MCF 10A (cell line): ENCODE data around the gene OR51E1. TPM values are rescaled to one million over a fixed set of nuclear protein-coding genes. Genes with fewer than 3 reads are reported as not detected.

Experiments used
- BruUV-seq: library from RNA; stranded (reverse); fragments of 400-500 nt; replicated peaks from 2 replicates; lab custom pipeline; 2021; lab: Mats Ljungman, UMichigan
- CTCF ChIA-PET: fragments of 300-600 bp; sonication (Branson Sonifier 250); formaldehyde crosslinking; extraction: SDS; loops from one replicate; lab custom pipeline; 2021; ENCODE audit warnings: antibody characterized with exemption, inconsistent platforms; lab: Yijun Ruan, JAX
- POLR2A ChIA-PET: fragments of 300-600, 350-650 bp; sonication (Branson Sonifier 250); formaldehyde crosslinking; extraction: SDS; loops from one replicate; lab custom pipeline; 2020; ENCODE audit warnings: antibody characterized with exemption, inconsistent platforms; lab: Yijun Ruan, JAX
- DNase-seq: peaks from one replicate; pipeline ENCODE4 v3.0.0-alpha.2; 2018; ENCODE audit not compliant: unreplicated experiment
- H3K27ac Mint-ChIP-seq: one replicate; pipeline ENCODE4 v1.8.0; 2022; ENCODE audit warnings: mild to moderate bottlenecking, low read depth, mixed read lengths; ENCODE audit not compliant: unreplicated experiment
- H3K27me3 Mint-ChIP-seq: one replicate; pipeline ENCODE4 v1.8.0; 2022; ENCODE audit warnings: mixed read lengths; ENCODE audit not compliant: insufficient read depth, unreplicated experiment
- H3K36me3 Mint-ChIP-seq: one replicate; pipeline ENCODE4 v1.8.0; 2022; ENCODE audit warnings: mild to moderate bottlenecking, moderate library complexity, mixed read lengths; ENCODE audit not compliant: insufficient read depth, unreplicated experiment
- H3K4me1 Mint-ChIP-seq: one replicate; pipeline ENCODE4 v1.8.0; 2022; ENCODE audit warnings: mixed read lengths; ENCODE audit not compliant: insufficient read depth, unreplicated experiment
- H3K4me3 Mint-ChIP-seq: one replicate; pipeline ENCODE4 v1.8.0; 2022; ENCODE audit warnings: mild to moderate bottlenecking, moderate library complexity, mixed read lengths; ENCODE audit not compliant: unreplicated experiment
- H3K9me3 Mint-ChIP-seq: one replicate; pipeline ENCODE4 v1.8.0; 2022; ENCODE audit warnings: mixed read lengths; ENCODE audit not compliant: unreplicated experiment
- intact Hi-C: fragments of 100-400 bp; cut with micrococcal nuclease; formaldehyde crosslinking; loops from 2 replicates; pipeline ENCODE4 v1.14.1; 2022
- total RNA-seq: library from RNA; stranded (reverse); gene quantifications from 2 replicates; pipeline ENCODE4 v1.2.3, GENCODE V29; 2022
- TF ChIP-seq, protein P1 (sequence below): fragments of 200-600 bp; IDR thresholded peaks from one replicate; pipeline ENCODE4 v1.8.0; 2022; ENCODE audit warnings: antibody characterized with exemption, mild to moderate bottlenecking; ENCODE audit not compliant: unreplicated experiment

The OR51E1 gene
- total RNA-seq, 1 experiment from 2014 or later: not detected

DNA sequence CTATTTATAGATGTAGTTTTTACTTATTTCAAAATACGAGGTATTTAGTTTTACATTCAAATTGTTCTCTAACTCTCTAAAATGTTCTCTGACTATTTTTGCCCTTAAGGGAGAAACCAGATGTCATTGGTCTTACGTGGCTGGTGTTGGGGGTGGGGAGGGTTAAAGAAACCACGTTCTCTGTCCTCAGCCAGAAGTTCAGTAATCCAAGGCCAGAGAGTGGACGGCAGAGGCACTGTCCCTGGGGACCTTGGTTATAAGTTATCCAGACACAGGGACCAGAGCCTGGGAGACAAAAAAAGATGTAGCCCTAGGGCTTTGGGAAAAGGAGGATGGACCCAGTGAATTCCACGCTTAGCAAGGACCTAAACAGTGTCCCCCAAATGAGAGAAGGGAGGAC, 706 bp upstream of the OR51E1 start:
- BruUV-seq: no TSS peak
- ChIA-PET POLR2A (no interaction called here), CTCF (interaction anchor here (1.4 kb wide), 1 partner anchor 16 kb away, joined by 3 read pairs; no protein-coding TSS in a partner anchor)
- Mint-ChIP-seq H3K9me3 (no peaks in the 10 kb centered on the region), H3K27ac (no peak overlapping the region), H3K27me3 (peaks cover 13% of the 10 kb centered on the region), H3K4me1 (no peaks in the 10 kb centered on the region), H3K36me3 (no peaks in the 10 kb centered on the region), H3K4me3 (no peak overlapping the region)
- TF ChIP-seq, protein P1, sequence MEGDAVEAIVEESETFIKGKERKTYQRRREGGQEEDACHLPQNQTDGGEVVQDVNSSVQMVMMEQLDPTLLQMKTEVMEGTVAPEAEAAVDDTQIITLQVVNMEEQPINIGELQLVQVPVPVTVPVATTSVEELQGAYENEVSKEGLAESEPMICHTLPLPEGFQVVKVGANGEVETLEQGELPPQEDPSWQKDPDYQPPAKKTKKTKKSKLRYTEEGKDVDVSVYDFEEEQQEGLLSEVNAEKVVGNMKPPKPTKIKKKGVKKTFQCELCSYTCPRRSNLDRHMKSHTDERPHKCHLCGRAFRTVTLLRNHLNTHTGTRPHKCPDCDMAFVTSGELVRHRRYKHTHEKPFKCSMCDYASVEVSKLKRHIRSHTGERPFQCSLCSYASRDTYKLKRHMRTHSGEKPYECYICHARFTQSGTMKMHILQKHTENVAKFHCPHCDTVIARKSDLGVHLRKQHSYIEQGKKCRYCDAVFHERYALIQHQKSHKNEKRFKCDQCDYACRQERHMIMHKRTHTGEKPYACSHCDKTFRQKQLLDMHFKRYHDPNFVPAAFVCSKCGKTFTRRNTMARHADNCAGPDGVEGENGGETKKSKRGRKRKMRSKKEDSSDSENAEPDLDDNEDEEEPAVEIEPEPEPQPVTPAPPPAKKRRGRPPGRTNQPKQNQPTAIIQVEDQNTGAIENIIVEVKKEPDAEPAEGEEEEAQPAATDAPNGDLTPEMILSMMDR: no peak
- DNase-seq: no peak
- intact Hi-C loops: no loop called here

DNA sequence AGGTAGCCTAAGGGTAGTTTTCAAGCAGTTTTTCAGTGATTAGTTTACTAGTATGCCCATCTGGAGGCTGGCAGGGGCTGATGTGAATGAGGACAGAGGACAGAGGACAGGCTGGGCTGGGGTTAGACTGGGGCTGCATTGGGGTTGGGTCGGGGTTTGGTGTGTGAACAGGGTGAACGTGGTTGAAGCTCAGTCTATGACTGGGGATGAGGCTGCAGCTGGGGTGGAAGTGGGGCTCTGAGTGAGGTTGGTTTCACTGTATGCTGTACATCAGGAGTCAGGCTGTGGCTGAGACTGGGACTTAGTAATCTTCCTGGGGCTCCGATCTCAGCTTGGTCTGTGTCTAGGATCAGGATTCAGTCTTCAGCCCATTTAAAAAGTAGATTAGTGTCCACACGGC, 451 bp downstream of the OR51E1 start:
- no peaks in the 10 kb centered on the region for H3K4me1 Mint-ChIP-seq

DNA sequence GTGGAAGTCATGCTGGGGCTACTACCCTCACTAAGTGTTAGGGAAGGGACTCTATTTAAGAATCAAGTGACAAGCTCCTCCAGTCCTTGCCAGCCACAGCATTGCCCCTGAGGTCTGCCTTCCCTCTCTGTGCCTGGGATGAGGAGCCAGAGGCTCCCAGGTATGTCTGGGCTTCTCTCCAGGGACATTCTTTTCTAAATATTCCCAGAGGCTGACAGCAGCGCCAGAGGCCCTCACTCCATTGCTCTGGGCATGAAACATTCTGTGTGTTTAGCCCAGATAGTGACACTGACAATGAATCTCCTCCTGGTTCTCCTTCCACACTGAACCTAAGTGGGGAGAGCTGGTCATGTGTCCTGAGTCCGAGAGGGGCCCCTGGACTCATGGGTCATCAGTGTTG, 2.2 kb downstream of the OR51E1 start:
- Mint-ChIP-seq H3K4me1 (no peaks in the 10 kb centered on the region), H3K27me3 (peaks cover 24% of the 10 kb centered on the region), H3K9me3 (no peaks in the 10 kb centered on the region), H3K4me3 (no peak overlapping the region), H3K36me3 (no peaks in the 10 kb centered on the region), H3K27ac (no peak overlapping the region)
- ChIA-PET POLR2A (no interaction called here), CTCF (interaction anchor here (2.0 kb wide), 1 partner anchor 9 kb away, joined by 13 read pairs; the partner anchor contains the start of gene OR51D1)
- TF ChIP-seq, protein P1: no peak
- intact Hi-C loops: no loop called here
- no peak for DNase-seq
- BruUV-seq: no TSS peak

More for the DNA sequence above, 451 bp downstream of the OR51E1 start:
- intact Hi-C loops: no loop called here
- Mint-ChIP-seq H3K27ac (no peak overlapping the region), H3K36me3 (no peaks in the 10 kb centered on the region), H3K27me3 (peaks cover 19% of the 10 kb centered on the region), H3K4me3 (no peak overlapping the region), H3K9me3 (no peaks in the 10 kb centered on the region)
- TF ChIP-seq, protein P1: no peak
- CTCF ChIA-PET: interaction anchor here (2.0 kb wide), 1 partner anchor 8 kb away, joined by 13 read pairs; the partner anchor contains the start of gene OR51D1
- DNase-seq: no peak
- POLR2A ChIA-PET: no interaction called here
- no TSS peak for BruUV-seq

DNA sequence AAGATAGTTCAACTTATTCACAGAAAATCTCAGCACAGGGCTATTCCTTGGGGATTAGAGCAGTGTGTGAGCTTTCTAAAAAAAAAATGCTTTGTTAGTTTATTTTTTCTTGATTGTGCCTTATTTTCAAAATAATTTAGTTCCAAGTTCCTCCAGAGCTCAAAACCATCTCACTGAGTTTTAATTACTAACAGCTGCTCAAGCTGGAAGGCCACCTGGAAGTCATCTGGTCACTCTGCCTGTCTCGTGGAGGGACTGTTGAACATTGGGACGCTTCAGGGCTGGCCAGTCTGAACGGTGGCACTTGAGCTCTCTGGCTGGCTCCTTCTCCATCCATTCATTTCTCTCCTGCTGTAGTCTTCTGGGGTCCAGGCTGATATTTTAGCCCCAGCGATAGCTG, 4.0 kb downstream of the OR51E1 start:
- ChIA-PET CTCF (interaction anchor here (0.6 to 2.2 kb wide), 4 partner anchors 11 to 356 kb away, joined by 3 to 26 read pairs (median 6); partner anchors contain the start of gene OR51D1), POLR2A (no interaction called here)
- intact Hi-C loops: no loop called here
- Mint-ChIP-seq H3K4me3 (no peak overlapping the region), H3K27ac (no peak overlapping the region), H3K27me3 (peaks cover 24% of the 10 kb centered on the region), H3K4me1 (no peaks in the 10 kb centered on the region), H3K36me3 (no peaks in the 10 kb centered on the region), H3K9me3 (peaks cover under 1% of the 10 kb centered on the region)
- no peak for DNase-seq
- TF ChIP-seq, protein P1: no peak
- no TSS peak for BruUV-seq
